Activated B cell treated with CpG ODN at 0.5 μM for 24 hours (primary cell): Measurements from ENCODE around the gene CIAO2A. TPM values are rescaled to one million over a fixed set of nuclear protein-coding genes. Genes with fewer than 3 reads are reported as not detected.

ENCODE experiments used
- ATAC-seq: fragments of 200-7000 bp; cut with Tn5 transposase; one replicate; pipeline ENCODE4 v1.10.0; 2021; ENCODE audit warnings: low read depth, mild to moderate bottlenecking, moderate library complexity
- CTCF ChIA-PET: fragments of 350-600 bp; sonication (Branson Sonifier 250); formaldehyde crosslinking; loops from one replicate; lab custom pipeline; 2021; ENCODE audit warnings: antibody characterized with exemption; lab: Charles Lee
- POLR2A ChIA-PET: fragments of 350-600 bp; sonication (Branson Sonifier 250); formaldehyde crosslinking; loops from one replicate; lab custom pipeline; 2021; ENCODE audit warnings: antibody characterized with exemption; lab: Charles Lee
- DNase-seq: peaks from one replicate; pipeline ENCODE4 v3.0.0; 2022
- H3K27ac Mint-ChIP-seq: one replicate; pipeline ENCODE4 v1.8.0; 2020; ENCODE audit warnings: mixed read lengths
- H3K27me3 Mint-ChIP-seq: one replicate; pipeline ENCODE4 v1.8.0; 2021; ENCODE audit warnings: mixed read lengths
- H3K36me3 Mint-ChIP-seq: one replicate; pipeline ENCODE4 v1.8.0; 2021; ENCODE audit warnings: low read depth, mixed read lengths
- H3K4me1 Mint-ChIP-seq: one replicate; pipeline ENCODE4 v1.8.0; 2021; ENCODE audit warnings: mixed read lengths
- H3K4me3 Mint-ChIP-seq: one replicate; pipeline ENCODE4 v1.8.0; 2020; ENCODE audit warnings: mild to moderate bottlenecking, mixed read lengths
- H3K9me3 Mint-ChIP-seq: one replicate; pipeline ENCODE4 v1.8.0; 2020; ENCODE audit warnings: mixed read lengths
- CTCF ChIP-seq: fragments of 200-600 bp; IDR thresholded peaks from one replicate; pipeline ENCODE4 v1.8.0; 2022; ENCODE audit warnings: antibody characterized with exemption, mild to moderate bottlenecking
- intact Hi-C: fragments of 100-400 bp; cut with micrococcal nuclease; formaldehyde crosslinking; loops from one replicate; pipeline ENCODE4 v1.15.1; 2024
- total RNA-seq: library from RNA; stranded (reverse); gene quantifications from 2 replicates; pipeline ENCODE4 v1.2.3, GENCODE V29; 2022

CIAO2A gene
- total RNA-seq, 1 donor from 2014 or later = 58.4 TPM

DNA sequence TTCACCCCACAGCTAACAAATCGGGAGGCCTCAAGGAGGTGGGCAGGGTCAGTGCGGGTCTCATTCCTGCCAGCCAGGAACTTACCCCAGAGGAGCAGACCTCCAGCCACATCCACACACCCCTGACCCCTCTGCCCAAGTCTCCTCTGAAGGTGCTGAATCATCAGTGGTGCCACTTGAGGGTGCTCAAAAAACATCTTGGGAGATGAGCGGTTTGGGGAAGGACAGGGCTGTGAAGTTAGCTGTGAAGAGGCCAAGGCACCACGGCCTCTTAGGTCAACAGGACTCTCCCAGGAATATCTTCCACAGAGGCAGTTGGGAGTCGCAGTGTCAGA lies 48.6 kb downstream of the CIAO2A start:
- TF ChIP-seq CTCF = no peak
- H3K27me3 Mint-ChIP-seq = no peaks in the 10 kb centered on the region
- H3K27ac Mint-ChIP-seq = peak overlapping the region; percentile 72
- DNase-seq = no peak
- no peaks in the 10 kb centered on the region for H3K36me3 Mint-ChIP-seq
- POLR2A ChIA-PET = interaction anchor here (0.7 to 2.4 kb wide), 12 partner anchors 10 to 293 kb away, joined by 3 to 16 read pairs (median 4); partner anchors contain the start of genes CIAO2A and SNX22
- peaks cover 63% of the 10 kb centered on the region for H3K4me1 Mint-ChIP-seq
- intact Hi-C loops = loop anchor here (1.0 to 5.0 kb wide), 2 partner anchors 100 to 213 kb away; partner anchors contain the start of gene HERC1
- peak; percentile 13 for ATAC-seq
- H3K4me3 Mint-ChIP-seq = peak overlapping the region; percentile 70
- CTCF ChIA-PET = interaction anchor here (1.3 to 3.8 kb wide), 8 partner anchors 10 to 292 kb away, joined by 3 to 50 read pairs (median 12); no protein-coding TSS in a partner anchor
- no peaks in the 10 kb centered on the region for H3K9me3 Mint-ChIP-seq

DNA sequence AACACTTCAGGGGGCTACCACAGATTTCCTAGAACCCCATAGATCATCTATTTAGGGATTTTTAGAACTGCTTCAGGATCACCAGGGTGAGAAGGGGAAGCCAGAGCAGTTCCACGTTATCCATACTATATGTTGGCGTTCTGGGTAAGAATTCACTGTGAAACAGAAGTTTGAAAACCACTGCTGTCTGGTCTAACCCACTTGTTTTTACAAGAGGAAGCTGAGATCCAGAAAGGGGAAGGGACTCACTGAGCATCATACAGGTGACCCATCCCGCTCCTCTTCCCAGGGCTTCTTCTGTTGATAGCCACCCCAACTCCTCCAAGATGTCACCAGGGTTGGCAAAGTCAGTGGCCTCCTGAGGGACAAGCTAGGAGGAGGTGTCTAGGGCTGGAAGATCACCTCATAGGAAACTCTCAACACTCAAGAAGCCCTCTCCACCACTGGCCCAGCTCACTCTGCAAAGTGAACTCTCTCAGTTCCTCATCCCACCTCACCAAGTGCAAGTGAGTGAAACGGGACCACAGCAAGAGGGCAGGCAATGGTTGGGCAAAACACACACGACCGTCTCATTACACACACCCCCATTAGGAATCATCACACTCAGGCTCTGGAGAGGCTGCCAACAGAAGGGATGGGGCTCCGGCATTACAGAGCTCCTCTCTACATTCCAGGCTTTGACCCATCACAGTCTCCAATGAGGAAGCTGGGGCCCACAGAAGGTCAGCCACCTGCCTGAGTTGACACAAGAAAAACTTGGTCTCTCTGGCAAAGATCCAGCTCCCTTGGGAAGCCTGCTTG lies 49.1 kb downstream of the CIAO2A start:
- H3K4me1 Mint-ChIP-seq = peaks cover 57% of the 10 kb centered on the region

DNA sequence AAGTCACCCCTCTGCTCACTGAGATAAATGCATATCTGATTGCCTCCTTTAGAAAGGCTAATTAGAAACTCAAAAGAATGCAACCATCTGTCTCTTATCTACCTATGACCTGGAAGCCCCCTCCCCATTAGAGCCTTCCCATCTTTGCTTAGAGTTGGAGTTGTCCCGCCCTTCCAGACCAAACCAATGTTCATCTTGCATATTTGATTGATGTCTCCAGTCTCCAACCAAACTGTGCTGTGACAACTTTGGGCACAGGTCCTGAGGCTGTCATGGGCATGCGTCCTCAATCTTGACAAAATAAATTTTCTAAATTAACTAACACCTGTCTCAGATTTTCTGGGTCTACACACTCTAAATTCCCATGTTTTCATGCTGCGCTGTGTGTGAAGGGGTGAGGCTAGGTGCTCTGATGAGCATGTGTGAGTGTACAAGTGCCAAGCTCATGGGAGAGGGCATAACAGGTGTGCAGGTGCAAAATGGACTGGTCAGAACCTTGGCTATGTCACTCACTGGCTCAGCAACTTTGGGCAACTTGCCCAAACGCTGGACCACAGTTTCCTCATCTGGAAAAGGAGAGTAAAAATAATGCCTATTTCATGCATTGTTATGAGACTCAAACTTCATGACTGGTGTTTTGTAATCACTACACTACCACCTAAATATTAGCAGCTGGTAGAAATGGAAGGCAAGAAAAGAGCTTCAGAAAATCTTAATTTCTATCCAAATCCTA lies 54.6 kb downstream of the CIAO2A start:
- Mint-ChIP-seq H3K4me1 (peaks cover 20% of the 10 kb centered on the region), H3K36me3 (no peaks in the 10 kb centered on the region), H3K27me3 (no peaks in the 10 kb centered on the region), H3K4me3 (no peak overlapping the region), H3K27ac (no peak overlapping the region), H3K9me3 (no peaks in the 10 kb centered on the region)
- ATAC-seq (no peak), DNase-seq (no peak)
- TF ChIP-seq CTCF = no peak
- intact Hi-C loops = no loop called here
- POLR2A ChIA-PET = no interaction called here
- CTCF ChIA-PET = interaction anchor here (1.2 kb wide), 1 partner anchor 287 kb away, joined by 3 read pairs; no protein-coding TSS in a partner anchor

More for the DNA sequence above, 49.1 kb downstream of the CIAO2A start:
- ChIA-PET POLR2A (interaction anchor here (0.5 to 2.4 kb wide), 14 partner anchors 10 to 615 kb away, joined by 3 to 16 read pairs (median 4); partner anchors contain the start of genes CIAO2A and SNX22), CTCF (interaction anchor here (1.3 to 3.8 kb wide), 5 partner anchors 23 to 292 kb away, joined by 4 to 50 read pairs (median 27); no protein-coding TSS in a partner anchor)
- peak overlapping the region; percentile 72 for H3K27ac Mint-ChIP-seq
- H3K4me3 Mint-ChIP-seq = peak overlapping the region; percentile 70
- TF ChIP-seq CTCF = no peak
- no peaks in the 10 kb centered on the region for H3K27me3 Mint-ChIP-seq
- H3K36me3 Mint-ChIP-seq = no peaks in the 10 kb centered on the region
- no peaks in the 10 kb centered on the region for H3K9me3 Mint-ChIP-seq
- intact Hi-C loops = loop anchor here (1.0 to 5.0 kb wide), 5 partner anchors 34 to 212 kb away; partner anchors contain the start of gene HERC1
- DNase-seq (peak; percentile 56), ATAC-seq (peak; percentile 85)

DNA sequence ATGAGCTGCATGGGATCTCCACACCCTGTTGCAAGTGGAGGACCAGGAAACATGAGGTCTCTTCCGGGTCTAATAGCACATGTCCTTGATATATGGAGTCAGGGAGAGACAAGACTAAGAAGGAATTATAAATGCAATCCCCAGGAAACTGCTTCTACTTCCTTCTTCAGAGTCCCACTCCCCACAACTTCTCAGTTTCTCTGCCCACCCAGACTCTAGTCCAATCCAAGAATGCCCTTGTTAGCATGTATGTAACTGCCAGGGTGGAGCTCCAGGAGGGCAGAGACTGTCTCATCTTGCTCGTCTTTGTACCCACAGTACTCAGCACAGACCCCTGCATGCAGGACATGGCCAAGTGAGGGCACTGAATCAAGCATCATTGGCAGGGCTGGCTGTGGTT lies 55.7 kb downstream of the CIAO2A start:
- Mint-ChIP-seq H3K9me3 (no peaks in the 10 kb centered on the region), H3K36me3 (no peaks in the 10 kb centered on the region), H3K27ac (no peak overlapping the region), H3K4me3 (no peak overlapping the region), H3K27me3 (no peaks in the 10 kb centered on the region), H3K4me1 (peaks cover 15% of the 10 kb centered on the region)
- TF ChIP-seq CTCF = no peak
- ATAC-seq (no peak), DNase-seq (no peak)
- POLR2A ChIA-PET = no interaction called here
- intact Hi-C loops = no loop called here
- CTCF ChIA-PET = interaction anchor here (0.7 kb wide), 1 partner anchor 1479 kb away, joined by 3 read pairs; no protein-coding TSS in a partner anchor
